H9 (cell line): ENCODE results near the gene PDCD1. TPM values are rescaled to one million over a fixed set of nuclear protein-coding genes. Genes with fewer than 3 reads are reported as not detected.
A peak's percentile ranks its signal among the peaks of the same experiment; 100 is the strongest.
"Not testable (repeated sequence)": the region's sequence is repeated elsewhere in the genome, so short reads cannot be mapped to it uniquely, and the experiment has no call there.

ENCODE experiments used
- DNase-seq: peaks from one replicate; pipeline ENCODE4 v3.0.0-alpha.2; 2017
- H2AFZ ChIP-seq: one replicate; pipeline ENCODE4 v1.6.1; 2013; ENCODE audit warnings: mild to moderate bottlenecking, low read length, control low read depth, moderate library complexity
- H2AK5ac ChIP-seq: 2 replicates; pipeline ENCODE4 v1.6.1; 2013; ENCODE audit warnings: low read length, control low read depth, mixed read lengths; ENCODE audit not compliant: insufficient read length
- H2BK120ac ChIP-seq: one replicate; pipeline ENCODE4 v1.6.1; 2013; ENCODE audit warnings: low read depth, mild to moderate bottlenecking, low read length, control low read depth, inconsistent platforms; ENCODE audit not compliant: poor library complexity, severe bottlenecking
- H2BK12ac ChIP-seq: 2 replicates; pipeline ENCODE4 v1.6.1; 2013; ENCODE audit warnings: low read length, control low read depth, mixed read lengths, low read depth; ENCODE audit not compliant: insufficient read length
- H2BK15ac ChIP-seq: 2 replicates; pipeline ENCODE4 v1.6.1; 2013; ENCODE audit warnings: low read depth, low read length, control low read depth
- H2BK20ac ChIP-seq: one replicate; pipeline ENCODE4 v1.6.1; 2013; ENCODE audit warnings: low read depth, mild to moderate bottlenecking, low read length, control low read depth, inconsistent platforms; ENCODE audit not compliant: poor library complexity, severe bottlenecking
- H2BK5ac ChIP-seq: 2 replicates; pipeline ENCODE4 v1.6.1; 2013; ENCODE audit warnings: low read length, control low read depth, mixed read lengths; ENCODE audit not compliant: insufficient read length
- H3K14ac ChIP-seq: 2 replicates; pipeline ENCODE4 v1.6.1; 2013; ENCODE audit warnings: low read length, control low read depth; ENCODE audit not compliant: insufficient read depth
- H3K18ac ChIP-seq: 2 replicates; pipeline ENCODE4 v1.6.1; 2013; ENCODE audit warnings: low read depth, mild to moderate bottlenecking, mixed read lengths, low read length, control low read depth; ENCODE audit not compliant: insufficient read length
- H3K23ac ChIP-seq: 2 replicates; pipeline ENCODE4 v1.6.1; 2013; ENCODE audit warnings: low read length, control low read depth, mixed read lengths, low read depth; ENCODE audit not compliant: insufficient read length
- H3K23me2 ChIP-seq: 2 replicates; pipeline ENCODE4 v1.6.1; 2013; ENCODE audit warnings: low read depth, mild to moderate bottlenecking, mixed read lengths, low read length, control low read depth; ENCODE audit not compliant: insufficient read length, poor library complexity, severe bottlenecking
- H3K27ac ChIP-seq: 2 replicates; pipeline ENCODE4 v1.5.1; 2013; ENCODE audit warnings: low read length, control low read depth, mixed read lengths, low read depth; ENCODE audit not compliant: insufficient read length
- H3K27me3 ChIP-seq: 2 replicates; pipeline ENCODE4 v1.6.1; 2013; ENCODE audit warnings: low read length, control low read depth, inconsistent platforms; ENCODE audit not compliant: insufficient read depth
- H3K4ac ChIP-seq: 2 replicates; pipeline ENCODE4 v1.6.1; 2013; ENCODE audit warnings: low read depth, mild to moderate bottlenecking, control low read depth, inconsistent platforms, low read length, moderate library complexity
- H3K4me1 ChIP-seq: 2 replicates; pipeline ENCODE4 v1.6.1; 2013; ENCODE audit warnings: low read length, control low read depth, inconsistent platforms; ENCODE audit not compliant: insufficient read depth
- H3K4me2 ChIP-seq: 2 replicates; pipeline ENCODE4 v1.6.1; 2013; ENCODE audit warnings: low read length, control low read depth, mixed read lengths; ENCODE audit not compliant: insufficient read length, insufficient read depth
- H3K56ac ChIP-seq: 2 replicates; pipeline ENCODE4 v1.6.1; 2013; ENCODE audit warnings: low read depth, mild to moderate bottlenecking, mixed read lengths, low read length, control low read depth; ENCODE audit not compliant: insufficient read length
- H3K79me1 ChIP-seq: 2 replicates; pipeline ENCODE4 v1.6.1; 2013; ENCODE audit warnings: low read depth, mild to moderate bottlenecking, moderate library complexity, low read length, control low read depth, inconsistent platforms; ENCODE audit not compliant: insufficient read depth, poor library complexity, severe bottlenecking
- H3K79me2 ChIP-seq: 2 replicates; pipeline ENCODE4 v1.6.1; 2013; ENCODE audit warnings: low read length, control low read depth, inconsistent platforms; ENCODE audit not compliant: insufficient read depth
- H3K9ac ChIP-seq: 2 replicates; pipeline ENCODE4 v1.6.1; 2013; ENCODE audit warnings: low read length, control low read depth, mixed read lengths; ENCODE audit not compliant: insufficient read length; ENCODE audit errors: extremely low read depth
- H3K9me3 ChIP-seq: one replicate; pipeline ENCODE4 v1.6.1; 2013; ENCODE audit warnings: low read depth, low read length, inconsistent platforms; ENCODE audit not compliant: control insufficient read depth
- H3T11ph ChIP-seq: one replicate; pipeline ENCODE4 v1.6.1; 2013; ENCODE audit warnings: mild to moderate bottlenecking, low read length, control low read depth, inconsistent platforms
- H4K20me1 ChIP-seq: one replicate; pipeline ENCODE4 v1.6.1; 2013; ENCODE audit not compliant: control insufficient read depth, insufficient read length, insufficient read depth
- H4K5ac ChIP-seq: 2 replicates; pipeline ENCODE4 v1.6.1; 2013; ENCODE audit warnings: low read depth, mild to moderate bottlenecking, mixed read lengths, low read length, control low read depth; ENCODE audit not compliant: insufficient read length
- H4K8ac ChIP-seq: replicated peaks from 2 replicates; pipeline ENCODE4 v1.6.1; 2013; ENCODE audit warnings: low read length, control low read depth, mixed read lengths, low read depth; ENCODE audit not compliant: insufficient read length
- H4K91ac ChIP-seq: 2 replicates; pipeline ENCODE4 v1.6.1; 2013; ENCODE audit warnings: low read depth, mild to moderate bottlenecking, moderate library complexity, mixed read lengths, low read length, control low read depth; ENCODE audit not compliant: insufficient read length
- H3K27ac Mint-ChIP-seq, 3 experiments: 2 replicates in 2 of 3; 3 replicates in 1 of 3; pipeline ENCODE4 v1.8.0; 2020 to 2021; ENCODE audit warnings: mixed read lengths in 3 of 3, mild to moderate bottlenecking in 1 of 3, moderate library complexity in 1 of 3
- H3K27me3 Mint-ChIP-seq: 2 replicates; pipeline ENCODE4 v1.8.0; 2021; ENCODE audit warnings: low read depth, mild to moderate bottlenecking, moderate library complexity, mixed read lengths
- H3K36me3 Mint-ChIP-seq, 3 experiments: 2 replicates in 2 of 3; 3 replicates in 1 of 3; pipeline ENCODE4 v1.8.0; 2020 to 2021; ENCODE audit warnings: low read depth in 3 of 3, mixed read lengths in 3 of 3; ENCODE audit not compliant: insufficient read depth in 1 of 3
- H3K4me1 Mint-ChIP-seq, 2 experiments: 2 replicates each; pipeline ENCODE4 v1.8.0; 2020; ENCODE audit warnings: mixed read lengths in 2 of 2
- H3K4me3 Mint-ChIP-seq, 2 experiments: 2 replicates in 1 of 2; 3 replicates in 1 of 2; pipeline ENCODE4 v1.8.0; 2020 to 2021; ENCODE audit warnings: mild to moderate bottlenecking in 2 of 2, mixed read lengths in 2 of 2, moderate library complexity in 1 of 2
- H3K9me3 Mint-ChIP-seq, 2 experiments: 2 replicates in 1 of 2; 3 replicates in 1 of 2; pipeline ENCODE4 v1.8.0; 2020; ENCODE audit warnings: mild to moderate bottlenecking in 2 of 2, mixed read lengths in 2 of 2, moderate library complexity in 1 of 2
- CTCF ChIP-seq: fragments of 200-600 bp; sonication (generic); conservative IDR thresholded peaks from 3 replicates; pipeline ENCODE4 v1.8.0; 2021; ENCODE audit warnings: antibody characterized with exemption, mild to moderate bottlenecking
- WGBS: extraction: QIAGEN DNeasy Blood & Tissue Kit; methylation state at CpG from one replicate; pipeline ENCODE4 v1.1.7; 2013; ENCODE audit warnings: missing lambda C conversion rate, low lambda C conversion rate, mixed read lengths; ENCODE audit not compliant: insufficient read length; ENCODE audit errors: extremely low coverage; 5-methylcytosine and 5-hydroxymethylcytosine counted together
- total RNA-seq: library from RNA; stranded (reverse); gene quantifications from 2 replicates; pipeline ENCODE4 v1.2.1, GENCODE V29; 2021

The PDCD1 gene
- total RNA-seq, 1 experiment from 2014 or later, result 1.6 TPM

DNA sequence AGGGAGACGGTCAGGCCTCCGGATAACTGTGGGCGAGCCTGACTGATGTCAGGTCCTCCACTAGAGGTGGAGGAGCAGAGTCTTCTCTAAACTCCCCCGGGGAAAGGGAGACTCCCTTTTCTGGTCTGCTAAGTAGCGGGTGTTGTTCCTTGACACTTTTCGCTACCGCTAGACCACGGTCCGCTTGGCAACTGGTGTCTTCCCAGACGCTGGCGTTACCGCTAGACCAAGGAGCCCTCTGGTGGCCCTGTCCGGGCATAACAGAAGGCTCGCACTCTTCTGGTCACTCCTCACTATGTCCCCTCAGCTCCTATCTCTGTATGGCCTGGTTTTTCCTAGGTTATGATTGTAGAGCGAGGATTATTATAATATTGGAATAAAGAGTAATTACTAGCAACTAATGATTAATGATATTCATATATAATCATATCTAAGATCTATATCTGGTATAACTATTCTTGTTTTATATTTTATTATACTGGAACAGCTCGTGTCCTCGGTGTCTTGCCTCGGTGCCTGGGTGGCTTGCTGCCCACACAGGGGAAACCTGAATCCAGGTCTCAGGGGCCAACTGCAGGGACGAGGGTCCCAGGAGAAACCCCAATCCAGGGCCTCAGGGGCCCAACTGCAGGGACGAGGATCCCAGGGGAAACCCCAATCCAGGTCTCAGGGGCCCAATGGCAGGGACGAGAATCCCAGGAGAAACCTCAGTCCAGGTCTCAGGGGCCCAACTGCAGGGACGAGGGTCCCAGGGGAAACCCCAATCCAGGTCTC, 17.2 kb upstream of the PDCD1 start:
- H3K27ac ChIP-seq, DNase-seq, H3K4ac ChIP-seq, H3K36me3 Mint-ChIP-seq, H3K79me1 ChIP-seq, H3K79me2 ChIP-seq, H3K14ac ChIP-seq, H3T11ph ChIP-seq, H3K4me1 ChIP-seq, H3K9ac ChIP-seq, H3K23me2 ChIP-seq, H3K4me2 ChIP-seq, H3K56ac ChIP-seq, H2BK5ac ChIP-seq, H4K5ac ChIP-seq, H2BK15ac ChIP-seq, H3K27me3 ChIP-seq, H2AFZ ChIP-seq, H2BK120ac ChIP-seq, H2AK5ac ChIP-seq, H3K18ac ChIP-seq, H4K8ac ChIP-seq, H3K27me3 Mint-ChIP-seq, H4K20me1 ChIP-seq, H3K27ac Mint-ChIP-seq, H3K4me3 Mint-ChIP-seq, H2BK12ac ChIP-seq, H2BK20ac ChIP-seq, H4K91ac ChIP-seq, H3K23ac ChIP-seq, H3K9me3 ChIP-seq: not testable (repeated sequence)
- TF ChIP-seq CTCF, result peak; percentile 68
- Mint-ChIP-seq H3K9me3 (peaks cover 15 to 18% of the 10 kb centered on the region in 2 experiments), H3K4me1 (peaks cover 3 to 19% of the 10 kb centered on the region in 2 experiments)
- WGBS, result no CpG with 5 or more reads among the region's 22 CpGs
